ENCODE results near the gene TK2. TPM values are rescaled to one million over a fixed set of nuclear protein-coding genes. Genes with fewer than 3 reads are reported as not detected.

TK2 gene
- total RNA-seq, 1 donor from 2014 or later: 13.7 TPM

GRCh38 chr16:66484453-66485213 is 65.3 kb downstream of the TK2 start:
- no peak for DNase-seq (ENCODE audit: low read depth)
- no peak overlapping the region for H3K4me3 ChIP-seq (ENCODE audit: low read depth, low read length)
- no peak for TF ChIP-seq CTCF (conservative IDR thresholded peaks at IDR 0.05; ENCODE audit: low read depth, low read length)

- no peak for DNase-seq (ENCODE audit: low read depth)
- no peak overlapping the region for H3K4me3 ChIP-seq (ENCODE audit: low read depth, low read length)
- TF ChIP-seq CTCF (conservative IDR thresholded peaks at IDR 0.05; ENCODE audit: low read depth, low read length): peak; percentile 98
Measured at GRCh38 chr16:66483689-66484452, 66.1 kb downstream of the TK2 start.

GRCh38 chr16:66481943-66482390 is 68.0 kb downstream of the TK2 start:
- no peak overlapping the region for H3K4me3 ChIP-seq (ENCODE audit: low read depth, low read length)
- DNase-seq (ENCODE audit: low read depth): no peak

GRCh38 chr16:66481081-66481942 is 68.6 kb downstream of the TK2 start:
- no peak for TF ChIP-seq CTCF (conservative IDR thresholded peaks at IDR 0.05; ENCODE audit: low read depth, low read length)
- no peak for DNase-seq (ENCODE audit: low read depth)
- no peak overlapping the region for H3K4me3 ChIP-seq (ENCODE audit: low read depth, low read length)

More at GRCh38 chr16:66481943-66482390, 68.0 kb downstream of the TK2 start:
- no peak for TF ChIP-seq CTCF (conservative IDR thresholded peaks at IDR 0.05; ENCODE audit: low read depth, low read length)

GRCh38 chr16:66480265-66481080 is 69.4 kb downstream of the TK2 start:
- no peak for TF ChIP-seq CTCF (conservative IDR thresholded peaks at IDR 0.05; ENCODE audit: low read depth, low read length)
- no peak for DNase-seq (ENCODE audit: low read depth)

GRCh38 chr16:66479661-66480264 is 70.2 kb downstream of the TK2 start:
- TF ChIP-seq CTCF (conservative IDR thresholded peaks at IDR 0.05; ENCODE audit: low read depth, low read length): no peak
- DNase-seq (ENCODE audit: low read depth): no peak
- no peak overlapping the region for H3K4me3 ChIP-seq (ENCODE audit: low read depth, low read length)

More at GRCh38 chr16:66480265-66481080, 69.4 kb downstream of the TK2 start:
- H3K4me3 ChIP-seq (ENCODE audit: low read depth, low read length): no peak overlapping the region

All from epithelial cell of proximal tubule (primary cell).